ENCODE data around the gene ATP10D. TPM values are rescaled to one million over a fixed set of nuclear protein-coding genes. Genes with fewer than 3 reads are reported as not detected.

Gene ATP10D
- total and polyA plus RNA-seq, 2 donors (not counting 1 experiment from before 2014, with no cell fraction given) = 16.1 to 36.2 TPM

GRCh38 chr4:47597696-47598095 is 112.6 kb downstream of the ATP10D start:
- no peak overlapping the region for H3K9ac ChIP-seq (ENCODE audit: low read length)
- H3K9me3 Mint-ChIP-seq (ENCODE audit: insufficient read depth) = no peaks in the 10 kb centered on the region
- H3K4me1 ChIP-seq (ENCODE audit: control insufficient read depth in 2 of 2, insufficient read depth in 2 of 2, low read length in 2 of 2) = no peaks in the 10 kb centered on the region
- ChIA-PET CTCF (no interaction called here), POLR2A (no interaction called here)
- no peaks in the 10 kb centered on the region for H3K4me1 Mint-ChIP-seq
- no peak overlapping the region for H3K27ac Mint-ChIP-seq
- no peak overlapping the region for H3K4me3 Mint-ChIP-seq
- H3K4me2 ChIP-seq (replicated peaks; ENCODE audit: low read depth, low read length, poor library complexity, severe bottlenecking) = no peak overlapping the region
- H3K27ac ChIP-seq (ENCODE audit: low read length in 2 of 2) = no peak overlapping the region
- no peak for DNase-seq
- no peaks in the 10 kb centered on the region for H3K27me3 ChIP-seq (replicated peaks in 1 of 4; ENCODE audit: control extremely low read depth in 1 of 4, control insufficient read depth in 3 of 4, insufficient read depth in 4 of 4, low read length in 3 of 4)
- no peaks in the 10 kb centered on the region for H3K9me3 ChIP-seq (ENCODE audit: control extremely low read depth in 1 of 3, control insufficient read depth in 2 of 3, insufficient read depth in 1 of 3, low read length in 2 of 3)
- WGBS (ENCODE audit: insufficient coverage) = 100% methylated on average over 1 of the region's 1 CpG
- H3K4me3 ChIP-seq (ENCODE audit: control extremely low read depth in 1 of 5, extremely low read depth in 1 of 5, insufficient read depth in 1 of 5, low read depth in 2 of 5, low read length in 4 of 5) = no peak overlapping the region
- no peak overlapping the region for H2AFZ ChIP-seq (ENCODE audit: insufficient read depth, low read depth, low read length, poor library complexity, severe bottlenecking)
- H3K79me2 ChIP-seq (ENCODE audit: control insufficient read depth, insufficient read depth, low read length) = no peaks in the 10 kb centered on the region
- H3K27me3 Mint-ChIP-seq = no peaks in the 10 kb centered on the region
- peaks cover 1% of the 10 kb centered on the region in 2 experiments for H3K36me3 ChIP-seq (replicated peaks in 1 of 2; ENCODE audit: control extremely low read depth in 1 of 2, control insufficient read depth in 1 of 2, extremely low read depth in 1 of 2, insufficient read depth in 2 of 2, low read length in 1 of 2)
- intact Hi-C loops (cut with micrococcal nuclease) = no loop called here
- ATAC-seq (ENCODE audit: low read depth) = no peak
- no peaks in the 10 kb centered on the region for H4K20me1 ChIP-seq (ENCODE audit: control insufficient read depth, insufficient read depth, low read length, poor library complexity, severe bottlenecking)
- TF ChIP-seq, protein P1, sequence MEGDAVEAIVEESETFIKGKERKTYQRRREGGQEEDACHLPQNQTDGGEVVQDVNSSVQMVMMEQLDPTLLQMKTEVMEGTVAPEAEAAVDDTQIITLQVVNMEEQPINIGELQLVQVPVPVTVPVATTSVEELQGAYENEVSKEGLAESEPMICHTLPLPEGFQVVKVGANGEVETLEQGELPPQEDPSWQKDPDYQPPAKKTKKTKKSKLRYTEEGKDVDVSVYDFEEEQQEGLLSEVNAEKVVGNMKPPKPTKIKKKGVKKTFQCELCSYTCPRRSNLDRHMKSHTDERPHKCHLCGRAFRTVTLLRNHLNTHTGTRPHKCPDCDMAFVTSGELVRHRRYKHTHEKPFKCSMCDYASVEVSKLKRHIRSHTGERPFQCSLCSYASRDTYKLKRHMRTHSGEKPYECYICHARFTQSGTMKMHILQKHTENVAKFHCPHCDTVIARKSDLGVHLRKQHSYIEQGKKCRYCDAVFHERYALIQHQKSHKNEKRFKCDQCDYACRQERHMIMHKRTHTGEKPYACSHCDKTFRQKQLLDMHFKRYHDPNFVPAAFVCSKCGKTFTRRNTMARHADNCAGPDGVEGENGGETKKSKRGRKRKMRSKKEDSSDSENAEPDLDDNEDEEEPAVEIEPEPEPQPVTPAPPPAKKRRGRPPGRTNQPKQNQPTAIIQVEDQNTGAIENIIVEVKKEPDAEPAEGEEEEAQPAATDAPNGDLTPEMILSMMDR (IDR thresholded peaks at IDR 0.05) = no peak
- no peak for TF ChIP-seq EZH2 (IDR thresholded peaks at IDR 0.05; ENCODE audit: borderline replicate concordance, insufficient read depth, low read depth, low read length, poor library complexity, severe bottlenecking)

DNA sequence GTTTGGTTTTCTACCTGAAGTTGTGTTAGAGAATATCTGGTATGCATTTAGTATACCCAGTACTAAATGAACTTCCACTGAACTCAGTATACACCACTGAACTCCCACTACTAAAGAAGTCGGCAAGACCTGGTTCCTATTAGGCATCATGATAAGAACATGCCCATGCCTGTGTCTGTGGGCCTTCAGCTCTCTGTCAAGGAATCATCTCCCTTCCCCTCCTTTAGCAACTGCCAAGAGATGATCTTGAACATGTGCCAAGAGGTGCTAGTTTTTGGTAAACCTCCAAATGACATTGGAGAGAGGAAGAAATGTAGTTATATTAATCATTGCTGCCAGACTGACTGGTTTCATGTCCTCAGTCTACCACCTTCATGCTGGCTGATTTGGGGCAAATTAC is 113.2 kb downstream of the ATP10D start:
- Histone ChIP-seq H3K4me3 (ENCODE audit: control extremely low read depth in 1 of 5, extremely low read depth in 1 of 5, insufficient read depth in 1 of 5, low read depth in 2 of 5, low read length in 4 of 5) (no peak overlapping the region), H2AFZ (ENCODE audit: insufficient read depth, low read depth, low read length, poor library complexity, severe bottlenecking) (no peak overlapping the region), H3K4me1 (ENCODE audit: control insufficient read depth in 2 of 2, insufficient read depth in 2 of 2, low read length in 2 of 2) (no peaks in the 10 kb centered on the region), H4K20me1 (ENCODE audit: control insufficient read depth, insufficient read depth, low read length, poor library complexity, severe bottlenecking) (no peaks in the 10 kb centered on the region), H3K27ac (ENCODE audit: low read length in 2 of 2) (no peak overlapping the region), H3K4me2 (replicated peaks; ENCODE audit: low read depth, low read length, poor library complexity, severe bottlenecking) (no peak overlapping the region), H3K79me2 (ENCODE audit: control insufficient read depth, insufficient read depth, low read length) (no peaks in the 10 kb centered on the region), H3K9me3 (ENCODE audit: control extremely low read depth in 1 of 3, control insufficient read depth in 2 of 3, insufficient read depth in 1 of 3, low read length in 2 of 3) (peaks cover 0 to 3% (median 0%) of the 10 kb centered on the region in 3 donors), H3K27me3 (replicated peaks in 1 of 4; ENCODE audit: control extremely low read depth in 1 of 4, control insufficient read depth in 3 of 4, insufficient read depth in 4 of 4, low read length in 3 of 4) (no peaks in the 10 kb centered on the region), H3K9ac (ENCODE audit: low read length) (no peak overlapping the region), H3K36me3 (replicated peaks in 1 of 2; ENCODE audit: control extremely low read depth in 1 of 2, control insufficient read depth in 1 of 2, extremely low read depth in 1 of 2, insufficient read depth in 2 of 2, low read length in 1 of 2) (peaks cover 0 to 1% of the 10 kb centered on the region in 2 experiments)
- intact Hi-C loops (cut with micrococcal nuclease) = no loop called here
- WGBS (ENCODE audit: insufficient coverage) = 100% methylated on average over 1 of the region's 1 CpG
- CTCF ChIA-PET = no interaction called here
- Mint-ChIP-seq H3K27me3 (no peaks in the 10 kb centered on the region), H3K27ac (no peak overlapping the region), H3K4me3 (no peak overlapping the region), H3K4me1 (no peaks in the 10 kb centered on the region), H3K9me3 (ENCODE audit: insufficient read depth) (peaks cover 5% of the 10 kb centered on the region)
- TF ChIP-seq EZH2 (IDR thresholded peaks at IDR 0.05; ENCODE audit: borderline replicate concordance, insufficient read depth, low read depth, low read length, poor library complexity, severe bottlenecking) = no peak
- TF ChIP-seq, protein P1 (IDR thresholded peaks at IDR 0.05) = no peak
- POLR2A ChIA-PET = no interaction called here
- no peak for ATAC-seq (ENCODE audit: low read depth)
- no peak for DNase-seq
